GM19023 (cell line): ENCODE measurements around the gene TENM3.

Experiments
- ATAC-seq: cut with Tn5 transposase; IDR thresholded peaks from one replicate; pipeline ENCODE4 v1.9.1; 2021; ENCODE audit warnings: mild to moderate bottlenecking, moderate library complexity; ENCODE audit not compliant: unreplicated experiment

The TENM3 gene

DNA sequence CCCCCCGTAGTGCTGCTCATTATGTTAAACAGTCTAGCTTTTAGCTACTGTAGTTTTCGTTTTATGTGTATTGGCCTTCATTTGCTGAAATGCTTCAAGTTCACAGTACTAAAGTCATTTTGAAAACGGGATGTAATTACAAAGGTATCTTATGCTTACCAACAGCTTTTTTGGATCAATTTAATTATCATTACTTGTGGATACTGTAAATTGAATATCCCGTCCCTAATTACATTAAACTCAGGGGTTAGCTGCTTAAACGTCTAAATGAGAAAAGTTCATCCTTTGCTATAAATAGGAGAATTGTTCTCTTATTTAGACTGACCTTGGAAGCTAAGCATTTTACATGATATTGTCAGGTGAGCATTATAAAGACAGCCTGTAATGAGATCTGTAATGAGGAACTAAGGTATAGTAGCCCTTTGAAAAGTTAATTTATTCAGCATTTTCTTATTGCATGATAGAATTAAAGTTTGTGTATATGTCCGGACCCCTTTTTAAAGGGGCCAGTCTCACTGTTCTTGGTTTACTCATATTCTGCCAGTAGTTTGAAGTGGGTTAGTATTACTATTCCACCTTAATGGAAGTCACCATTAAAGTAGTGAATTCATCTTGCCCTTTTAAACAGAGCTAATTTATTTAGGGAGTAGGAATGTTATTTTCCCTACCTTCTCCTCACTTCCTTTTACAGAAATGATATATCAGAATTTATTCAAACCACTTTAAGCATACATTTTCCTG is 252.6 kb downstream of the TENM3 start:
- no peak for ATAC-seq

DNA sequence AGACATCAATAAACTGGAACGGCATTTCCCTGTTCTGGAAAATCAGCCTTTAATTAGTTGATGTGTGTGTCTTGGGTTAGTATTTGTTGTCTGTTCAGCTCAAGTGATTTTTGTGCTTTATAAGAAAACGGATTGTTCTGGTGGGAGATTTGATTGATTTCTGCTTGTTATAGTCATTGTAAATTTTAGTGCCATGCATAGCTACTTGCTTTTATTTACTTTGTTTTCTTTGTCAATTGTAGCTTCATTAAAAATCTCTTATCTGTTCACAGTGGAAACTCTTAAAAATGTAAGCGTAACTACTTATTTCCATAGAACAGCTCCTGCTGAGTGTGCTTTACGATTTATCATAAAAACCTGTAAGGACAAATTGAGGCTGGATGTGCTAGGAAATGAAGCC is 253.2 kb downstream of the TENM3 start:
- ATAC-seq = no peak

- no peak for ATAC-seq
Measured at GRCh38 chr4:182502064-182502463, 258.9 kb downstream of the TENM3 start.

DNA sequence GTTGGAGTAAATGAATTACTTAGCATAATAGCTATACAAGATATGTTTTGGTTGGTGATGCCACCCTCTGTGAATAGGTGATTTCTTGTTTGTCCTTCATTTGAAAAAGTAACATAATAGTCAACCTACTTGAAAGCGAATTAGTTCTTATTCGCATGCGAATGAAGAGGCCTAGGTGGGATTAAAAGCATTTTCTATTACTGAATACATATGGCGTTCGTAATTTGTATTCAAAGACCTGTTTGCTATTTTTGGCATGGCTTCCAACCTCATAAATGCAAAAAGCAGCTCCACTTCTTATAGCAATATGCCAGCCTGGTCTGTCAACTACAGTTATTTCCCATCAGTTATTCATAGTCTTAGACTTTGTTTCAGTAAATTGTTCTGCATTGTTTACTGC is 261.3 kb downstream of the TENM3 start:
- ATAC-seq = no peak

GRCh38 chr4:182507805-182508204 is 264.6 kb downstream of the TENM3 start:
- no peak for ATAC-seq

DNA sequence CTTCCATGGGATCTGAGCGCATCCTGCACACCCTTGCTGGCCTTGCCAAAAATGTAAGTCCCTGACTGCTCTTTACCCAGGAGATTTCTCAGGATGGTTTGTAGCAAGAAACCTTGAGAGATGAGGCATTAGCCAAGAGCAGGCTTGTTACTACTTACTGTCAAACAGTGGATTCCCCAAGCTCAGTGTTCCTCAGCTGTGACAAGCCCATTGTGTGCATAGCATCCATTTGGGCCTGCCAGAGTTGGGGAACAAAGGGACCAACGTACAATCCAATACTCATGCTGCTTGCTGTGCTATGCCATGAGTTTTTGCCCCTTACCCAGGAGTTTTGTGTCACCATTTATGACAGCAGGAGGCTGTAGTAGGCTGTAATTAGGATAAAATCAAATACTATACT is 267.6 kb downstream of the TENM3 start:
- ATAC-seq = no peak

GRCh38 chr4:182513587-182514291 is 270.5 kb downstream of the TENM3 start:
- ATAC-seq = peak; percentile 86

DNA sequence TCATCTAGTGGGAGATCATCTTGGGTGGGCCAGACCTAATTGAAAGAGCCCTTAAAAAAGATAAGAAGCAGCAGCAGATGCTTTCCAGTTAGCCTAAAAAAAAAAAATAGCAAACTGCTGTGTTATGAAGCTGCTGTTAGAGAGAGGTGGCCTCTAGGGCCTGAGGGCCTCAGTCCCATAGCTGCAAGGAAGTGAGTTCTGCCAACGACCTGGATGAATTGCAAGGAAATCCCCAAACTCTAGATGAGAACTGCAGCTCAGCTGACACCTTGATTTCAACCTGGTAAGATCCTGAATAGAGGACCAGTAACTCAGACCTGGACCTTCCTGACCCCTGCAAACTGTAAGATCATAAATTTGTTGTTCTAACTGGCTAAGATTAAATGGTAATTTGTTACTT is 275.2 kb downstream of the TENM3 start:
- ATAC-seq = no peak

GRCh38 chr4:182519528-182519927 is 276.3 kb downstream of the TENM3 start:
- no peak for ATAC-seq

GRCh38 chr4:182521011-182521410 is 277.8 kb downstream of the TENM3 start:
- ATAC-seq = no peak

DNA sequence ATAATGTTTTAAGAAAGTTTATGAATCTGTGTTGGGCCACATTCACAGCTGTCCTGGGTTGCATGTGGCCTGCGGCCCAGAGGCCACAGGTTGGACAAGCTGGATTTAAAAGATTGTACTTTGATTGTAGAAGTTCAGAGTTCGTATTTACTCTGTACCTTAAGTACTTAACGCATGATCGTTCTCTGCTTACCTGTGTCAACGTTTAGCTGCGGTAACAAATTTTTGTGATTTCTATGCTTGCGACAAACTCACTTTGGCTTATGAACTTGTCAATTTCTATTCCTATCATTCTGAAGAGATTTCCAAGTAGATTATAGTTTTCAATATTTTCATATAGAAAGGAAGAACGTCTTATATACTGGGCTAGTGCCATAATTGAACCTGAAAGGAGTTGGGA is 285.6 kb downstream of the TENM3 start:
- no peak for ATAC-seq

- no peak for ATAC-seq
Measured at GRCh38 chr4:182530451-182530850, 287.2 kb downstream of the TENM3 start.

- no peak for ATAC-seq
Measured at GRCh38 chr4:182531555-182532162, 288.5 kb downstream of the TENM3 start.

- ATAC-seq = no peak
Measured at GRCh38 chr4:182532441-182532840, 289.2 kb downstream of the TENM3 start.

GRCh38 chr4:182533964-182534363 is 290.8 kb downstream of the TENM3 start:
- ATAC-seq = no peak

GRCh38 chr4:182536221-182536811 is 293.1 kb downstream of the TENM3 start:
- ATAC-seq = no peak

- ATAC-seq = no peak
Measured at GRCh38 chr4:182537031-182537795, 294.0 kb downstream of the TENM3 start.

- no peak for ATAC-seq
Measured at GRCh38 chr4:182538031-182538430, 294.8 kb downstream of the TENM3 start.

DNA sequence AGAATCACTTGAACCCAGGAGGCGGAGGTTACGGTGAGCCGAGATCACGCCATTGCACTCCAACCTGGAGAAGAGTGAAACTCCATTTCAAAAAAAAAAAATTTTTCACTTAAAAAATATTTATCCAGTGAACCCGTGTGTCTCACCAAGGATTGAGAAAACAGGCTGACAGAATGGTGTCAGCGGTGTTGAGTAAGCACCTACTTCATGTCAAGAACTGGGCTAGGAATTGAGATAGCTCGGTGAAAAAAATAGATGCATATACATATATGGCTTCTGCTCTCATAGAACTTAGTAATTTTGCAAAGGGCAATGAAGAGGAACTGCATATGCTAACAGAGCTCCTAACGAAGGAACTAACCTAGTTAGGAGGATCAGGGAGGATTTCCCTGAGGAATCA is 297.3 kb downstream of the TENM3 start:
- ATAC-seq = no peak

DNA sequence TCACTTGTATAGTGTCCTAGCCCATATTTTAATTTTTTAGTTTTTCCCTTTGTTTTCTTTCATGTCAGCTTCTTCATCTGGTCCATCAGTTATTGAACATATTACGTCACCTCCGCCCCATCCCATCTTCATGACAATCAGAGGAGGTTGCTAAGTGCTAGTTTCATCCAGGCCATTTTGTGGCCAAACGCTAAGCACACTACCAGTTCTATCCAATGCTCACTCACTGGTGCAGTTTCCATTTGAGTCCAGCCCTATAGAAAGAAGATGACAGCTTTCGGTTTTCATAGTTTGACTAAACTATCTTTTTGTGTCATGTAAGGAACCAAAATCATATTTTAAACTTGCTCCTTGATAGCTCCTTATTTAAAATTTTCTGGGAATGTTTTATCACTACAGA is 304.2 kb downstream of the TENM3 start:
- ATAC-seq = peak; percentile 98

GRCh38 chr4:182548156-182548555 is 305.0 kb downstream of the TENM3 start:
- no peak for ATAC-seq
